Measurements from ENCODE around the gene SLIT3.
"Not testable (repeated sequence)": the region's sequence is repeated elsewhere in the genome, so short reads cannot be mapped to it uniquely, and the experiment has no call there.

Gene SLIT3

GRCh38 chr5:168645195-168645594, 655.7 kb downstream of the SLIT3 start:
- TF ChIP-seq GLIS3 (CRISPR knock-in tag; IDR thresholded peaks at IDR 0.05) (no peak), ZFP30 (CRISPR knock-in tag; IDR thresholded peaks at IDR 0.05) (no peak), SNAI2 (CRISPR knock-in tag; IDR thresholded peaks at IDR 0.05) (no peak), TOX (CRISPR knock-in tag; IDR thresholded peaks at IDR 0.05; ENCODE audit: borderline replicate concordance) (no peak), RARB (CRISPR knock-in tag; IDR thresholded peaks at IDR 0.05) (no peak), BACH2 (CRISPR knock-in tag; IDR thresholded peaks at IDR 0.05; ENCODE audit: borderline replicate concordance) (no peak), ESRRG (CRISPR knock-in tag; IDR thresholded peaks at IDR 0.05) (no peak)
- ATAC-seq: no peak

- ATAC-seq: no peak
- TF ChIP-seq, protein P1, sequence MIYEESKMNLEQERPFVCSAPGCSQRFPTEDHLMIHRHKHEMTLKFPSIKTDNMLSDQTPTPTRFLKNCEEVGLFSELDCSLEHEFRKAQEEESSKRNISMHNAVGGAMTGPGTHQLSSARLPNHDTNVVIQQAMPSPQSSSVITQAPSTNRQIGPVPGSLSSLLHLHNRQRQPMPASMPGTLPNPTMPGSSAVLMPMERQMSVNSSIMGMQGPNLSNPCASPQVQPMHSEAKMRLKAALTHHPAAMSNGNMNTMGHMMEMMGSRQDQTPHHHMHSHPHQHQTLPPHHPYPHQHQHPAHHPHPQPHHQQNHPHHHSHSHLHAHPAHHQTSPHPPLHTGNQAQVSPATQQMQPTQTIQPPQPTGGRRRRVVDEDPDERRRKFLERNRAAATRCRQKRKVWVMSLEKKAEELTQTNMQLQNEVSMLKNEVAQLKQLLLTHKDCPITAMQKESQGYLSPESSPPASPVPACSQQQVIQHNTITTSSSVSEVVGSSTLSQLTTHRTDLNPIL (CRISPR knock-in tag; IDR thresholded peaks at IDR 0.05; ENCODE audit: low read depth): no peak
- TF ChIP-seq, protein P2, sequence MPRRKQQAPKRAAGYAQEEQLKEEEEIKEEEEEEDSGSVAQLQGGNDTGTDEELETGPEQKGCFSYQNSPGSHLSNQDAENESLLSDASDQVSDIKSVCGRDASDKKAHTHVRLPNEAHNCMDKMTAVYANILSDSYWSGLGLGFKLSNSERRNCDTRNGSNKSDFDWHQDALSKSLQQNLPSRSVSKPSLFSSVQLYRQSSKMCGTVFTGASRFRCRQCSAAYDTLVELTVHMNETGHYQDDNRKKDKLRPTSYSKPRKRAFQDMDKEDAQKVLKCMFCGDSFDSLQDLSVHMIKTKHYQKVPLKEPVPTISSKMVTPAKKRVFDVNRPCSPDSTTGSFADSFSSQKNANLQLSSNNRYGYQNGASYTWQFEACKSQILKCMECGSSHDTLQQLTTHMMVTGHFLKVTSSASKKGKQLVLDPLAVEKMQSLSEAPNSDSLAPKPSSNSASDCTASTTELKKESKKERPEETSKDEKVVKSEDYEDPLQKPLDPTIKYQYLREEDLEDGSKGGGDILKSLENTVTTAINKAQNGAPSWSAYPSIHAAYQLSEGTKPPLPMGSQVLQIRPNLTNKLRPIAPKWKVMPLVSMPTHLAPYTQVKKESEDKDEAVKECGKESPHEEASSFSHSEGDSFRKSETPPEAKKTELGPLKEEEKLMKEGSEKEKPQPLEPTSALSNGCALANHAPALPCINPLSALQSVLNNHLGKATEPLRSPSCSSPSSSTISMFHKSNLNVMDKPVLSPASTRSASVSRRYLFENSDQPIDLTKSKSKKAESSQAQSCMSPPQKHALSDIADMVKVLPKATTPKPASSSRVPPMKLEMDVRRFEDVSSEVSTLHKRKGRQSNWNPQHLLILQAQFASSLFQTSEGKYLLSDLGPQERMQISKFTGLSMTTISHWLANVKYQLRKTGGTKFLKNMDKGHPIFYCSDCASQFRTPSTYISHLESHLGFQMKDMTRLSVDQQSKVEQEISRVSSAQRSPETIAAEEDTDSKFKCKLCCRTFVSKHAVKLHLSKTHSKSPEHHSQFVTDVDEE (CRISPR knock-in tag; IDR thresholded peaks at IDR 0.05): no peak
- TF ChIP-seq ZNF70 (CRISPR knock-in tag; IDR thresholded peaks at IDR 0.05) (no peak), ZNF8 (CRISPR knock-in tag; IDR thresholded peaks at IDR 0.05) (no peak), SNAI2 (CRISPR knock-in tag; IDR thresholded peaks at IDR 0.05) (no peak), ISL1 (CRISPR knock-in tag; IDR thresholded peaks at IDR 0.05) (no peak), PATZ1 (CRISPR knock-in tag; IDR thresholded peaks at IDR 0.05; ENCODE audit: borderline replicate concordance) (no peak), CSDC2 (CRISPR knock-in tag; IDR thresholded peaks at IDR 0.05) (no peak), ZFP30 (CRISPR knock-in tag; IDR thresholded peaks at IDR 0.05) (no peak), POU6F1 (CRISPR knock-in tag; IDR thresholded peaks at IDR 0.05; ENCODE audit: borderline replicate concordance, low read depth) (no peak), BACH2 (CRISPR knock-in tag; IDR thresholded peaks at IDR 0.05; ENCODE audit: borderline replicate concordance) (no peak), OSR1 (CRISPR knock-in tag; IDR thresholded peaks at IDR 0.05) (no peak), TCF4 (CRISPR knock-in tag; IDR thresholded peaks at IDR 0.05; ENCODE audit: borderline replicate concordance) (no peak), RARB (CRISPR knock-in tag; IDR thresholded peaks at IDR 0.05) (no peak), ZNF565 (CRISPR knock-in tag; conservative IDR thresholded peaks at IDR 0.05; ENCODE audit: low read depth) (no peak)
Measured at GRCh38 chr5:168642019-168642418, 658.9 kb downstream of the SLIT3 start.

DNA sequence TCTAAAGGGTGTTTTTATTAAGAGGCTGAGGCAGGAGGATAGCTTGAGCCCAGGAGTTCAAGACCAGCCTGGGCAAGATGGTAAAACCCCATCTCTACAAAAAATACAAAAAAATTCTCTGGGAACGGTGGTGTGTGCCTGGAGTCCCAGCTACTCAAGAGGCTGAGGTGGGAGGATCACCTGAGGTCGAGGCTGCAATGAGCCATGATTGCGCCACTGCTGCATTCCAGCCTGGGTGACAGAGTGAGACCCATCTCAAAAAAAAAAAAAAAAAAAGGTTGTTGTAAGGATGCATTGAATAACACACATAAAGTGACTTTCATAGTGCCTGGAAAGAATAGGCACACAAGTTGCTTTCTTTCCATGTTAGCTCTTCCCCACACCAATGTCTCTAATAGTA, 662.1 kb downstream of the SLIT3 start:
- not testable (repeated sequence) for ATAC-seq

GRCh38 chr5:168637793-168638192, 663.1 kb downstream of the SLIT3 start:
- ATAC-seq: no peak
- TF ChIP-seq SNAI2 (CRISPR knock-in tag; IDR thresholded peaks at IDR 0.05) (no peak), PATZ1 (CRISPR knock-in tag; IDR thresholded peaks at IDR 0.05; ENCODE audit: borderline replicate concordance) (no peak), ZFP3 (CRISPR knock-in tag; IDR thresholded peaks at IDR 0.05) (no peak), TOX (CRISPR knock-in tag; IDR thresholded peaks at IDR 0.05; ENCODE audit: borderline replicate concordance) (no peak), POU6F1 (CRISPR knock-in tag; IDR thresholded peaks at IDR 0.05; ENCODE audit: borderline replicate concordance, low read depth) (no peak)
- TF ChIP-seq, protein P2 (CRISPR knock-in tag; IDR thresholded peaks at IDR 0.05): no peak
- TF ChIP-seq, protein P3, sequence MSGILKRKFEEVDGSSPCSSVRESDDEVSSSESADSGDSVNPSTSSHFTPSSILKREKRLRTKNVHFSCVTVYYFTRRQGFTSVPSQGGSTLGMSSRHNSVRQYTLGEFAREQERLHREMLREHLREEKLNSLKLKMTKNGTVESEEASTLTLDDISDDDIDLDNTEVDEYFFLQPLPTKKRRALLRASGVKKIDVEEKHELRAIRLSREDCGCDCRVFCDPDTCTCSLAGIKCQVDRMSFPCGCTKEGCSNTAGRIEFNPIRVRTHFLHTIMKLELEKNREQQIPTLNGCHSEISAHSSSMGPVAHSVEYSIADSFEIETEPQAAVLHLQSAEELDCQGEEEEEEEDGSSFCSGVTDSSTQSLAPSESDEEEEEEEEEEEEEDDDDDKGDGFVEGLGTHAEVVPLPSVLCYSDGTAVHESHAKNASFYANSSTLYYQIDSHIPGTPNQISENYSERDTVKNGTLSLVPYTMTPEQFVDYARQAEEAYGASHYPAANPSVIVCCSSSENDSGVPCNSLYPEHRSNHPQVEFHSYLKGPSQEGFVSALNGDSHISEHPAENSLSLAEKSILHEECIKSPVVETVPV (CRISPR knock-in tag; IDR thresholded peaks at IDR 0.05): no peak

Data from SK-N-SH treated with all-trans-retinoic acid at 6 μM for 48 hours (cell line).